B cell (primary cell): ENCODE measurements around the gene PTPRG.

Source experiments
- CTCF ChIP-seq: fragments of 200-600 bp; IDR thresholded peaks from one replicate; pipeline ENCODE4 v1.8.0; 2022; ENCODE audit warnings: antibody characterized with exemption, mild to moderate bottlenecking
- EZH2 ChIP-seq: IDR thresholded peaks from 2 replicates; pipeline ENCODE4 v1.6.1; 2012; ENCODE audit warnings: borderline replicate concordance, low read depth, mild to moderate bottlenecking, moderate library complexity, low read length; ENCODE audit not compliant: insufficient read depth, poor library complexity, severe bottlenecking

- no peak for TF ChIP-seq CTCF
- TF ChIP-seq EZH2: no peak
Measured at GRCh38 chr3:62101488-62101887, 540.1 kb downstream of the PTPRG start.
